Mammary epithelial cell (primary cell): ENCODE data around the gene SYNE1.

ENCODE experiments used
- EZH2 ChIP-seq: IDR thresholded peaks from 2 replicates; pipeline ENCODE4 v1.6.1; 2012; ENCODE audit warnings: low read length, inconsistent platforms, borderline replicate concordance
- TF ChIP-seq, protein P1 (sequence below), 2 donors: IDR thresholded peaks in 1 of 2; conservative IDR thresholded peaks in 1 of 2; 2 replicates each; pipeline ENCODE4 v1.5.1; 2011 to 2012; ENCODE audit warnings: inconsistent platforms in 2 of 2, low read length in 2 of 2, mild to moderate bottlenecking in 2 of 2, control low read depth in 1 of 2, low read depth in 1 of 2; ENCODE audit not compliant: insufficient read depth in 1 of 2; ENCODE audit errors: extremely low read depth in 1 of 2

DNA sequence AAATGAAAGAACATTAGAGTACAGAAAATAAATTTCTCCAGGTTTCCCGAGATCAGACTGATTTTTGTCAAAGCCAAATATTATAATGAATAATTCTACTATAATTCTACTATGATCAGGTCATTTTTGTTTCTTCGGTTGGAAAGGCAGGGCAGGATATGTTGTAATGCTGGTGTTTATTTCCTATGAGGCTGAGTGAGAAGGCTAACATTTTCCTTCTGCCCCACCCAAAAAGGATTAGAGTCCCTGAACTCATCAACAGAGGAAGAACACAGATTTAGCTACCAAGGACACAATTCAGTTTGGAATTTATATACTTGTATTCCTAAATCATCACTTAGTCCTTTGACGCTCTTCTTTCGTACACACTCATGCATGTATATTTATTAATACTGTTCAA, 318.9 kb downstream of the SYNE1 start:
- TF ChIP-seq, protein P1, sequence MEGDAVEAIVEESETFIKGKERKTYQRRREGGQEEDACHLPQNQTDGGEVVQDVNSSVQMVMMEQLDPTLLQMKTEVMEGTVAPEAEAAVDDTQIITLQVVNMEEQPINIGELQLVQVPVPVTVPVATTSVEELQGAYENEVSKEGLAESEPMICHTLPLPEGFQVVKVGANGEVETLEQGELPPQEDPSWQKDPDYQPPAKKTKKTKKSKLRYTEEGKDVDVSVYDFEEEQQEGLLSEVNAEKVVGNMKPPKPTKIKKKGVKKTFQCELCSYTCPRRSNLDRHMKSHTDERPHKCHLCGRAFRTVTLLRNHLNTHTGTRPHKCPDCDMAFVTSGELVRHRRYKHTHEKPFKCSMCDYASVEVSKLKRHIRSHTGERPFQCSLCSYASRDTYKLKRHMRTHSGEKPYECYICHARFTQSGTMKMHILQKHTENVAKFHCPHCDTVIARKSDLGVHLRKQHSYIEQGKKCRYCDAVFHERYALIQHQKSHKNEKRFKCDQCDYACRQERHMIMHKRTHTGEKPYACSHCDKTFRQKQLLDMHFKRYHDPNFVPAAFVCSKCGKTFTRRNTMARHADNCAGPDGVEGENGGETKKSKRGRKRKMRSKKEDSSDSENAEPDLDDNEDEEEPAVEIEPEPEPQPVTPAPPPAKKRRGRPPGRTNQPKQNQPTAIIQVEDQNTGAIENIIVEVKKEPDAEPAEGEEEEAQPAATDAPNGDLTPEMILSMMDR (conservative IDR thresholded peaks at IDR 0.05 in 1 of 2, IDR thresholded peaks at IDR 0.05 in 1 of 2; ENCODE audit: extremely low read depth in 1 of 2, insufficient read depth in 1 of 2, low read depth in 1 of 2, low read length in 2 of 2), result no peak
- no peak for TF ChIP-seq EZH2
